Panc1 (cell line): ENCODE data around the gene NAT9. TPM values are rescaled to one million over a fixed set of nuclear protein-coding genes. Genes with fewer than 3 reads are reported as not detected.
A peak's percentile ranks its signal among the peaks of the same experiment; 100 is the strongest.

ENCODE experiments used
- ATAC-seq: fragments of 200-7000 bp; cut with Tn5 transposase; 2 replicates; pipeline ENCODE4 v1.9.1; 2020; ENCODE audit warnings: mild to moderate bottlenecking, moderate library complexity
- BruUV-seq: library from RNA; stranded (reverse); fragments of 400-500 nt; replicated peaks from 2 replicates; lab custom pipeline; 2021; lab: Mats Ljungman, UMichigan
- CTCF ChIA-PET: fragments of 300-600 bp; sonication (Branson Sonifier 250); formaldehyde crosslinking; loops from one replicate; lab custom pipeline; 2022; ENCODE audit warnings: antibody characterized with exemption; lab: Charles Lee
- POLR2A ChIA-PET: fragments of 300-600 bp; sonication (Branson Sonifier 250); formaldehyde crosslinking; loops from one replicate; lab custom pipeline; 2022; ENCODE audit warnings: antibody characterized with exemption; lab: Charles Lee
- DNase-seq: peaks from one replicate; pipeline ENCODE4 v3.0.0-alpha.2; 2010; ENCODE audit warnings: low read depth, low spot score
- H3K27ac ChIP-seq: 2 replicates; pipeline ENCODE4 v1.5.1; 2011; ENCODE audit warnings: mild to moderate bottlenecking, low read length, inconsistent platforms
- H3K27me3 ChIP-seq: fragments of 200-500 bp; sonication (Bioruptor generic); 2 replicates; pipeline ENCODE4 v1.6.0; 2014; ENCODE audit warnings: low read length, inconsistent platforms; ENCODE audit not compliant: control insufficient read depth, insufficient read depth
- H3K36me3 ChIP-seq: fragments of 200-500 bp; sonication (Bioruptor generic); 2 replicates; pipeline ENCODE4 v1.5.1; 2014; ENCODE audit warnings: inconsistent platforms, mild to moderate bottlenecking, low read length, moderate library complexity; ENCODE audit not compliant: control insufficient read depth, insufficient read depth
- H3K4me1 ChIP-seq: 2 replicates; pipeline ENCODE4 v1.5.1; 2011; ENCODE audit warnings: inconsistent platforms, mild to moderate bottlenecking, low read length, moderate library complexity; ENCODE audit not compliant: control insufficient read depth, insufficient read depth
- H3K4me3 ChIP-seq, 2 experiments: 2 replicates each; pipeline ENCODE4 v1.5.1; 2011 to 2012; ENCODE audit warnings: low read depth in 2 of 2, low read length in 2 of 2, mild to moderate bottlenecking in 2 of 2, inconsistent platforms in 1 of 2, moderate library complexity in 1 of 2
- H3K9me3 ChIP-seq: fragments of 200-500 bp; sonication (Bioruptor generic); 2 replicates; pipeline ENCODE4 v1.5.1; 2014; ENCODE audit warnings: low read depth, mild to moderate bottlenecking, inconsistent platforms, low read length, moderate library complexity; ENCODE audit not compliant: control insufficient read depth, insufficient read depth
- CTCF ChIP-seq: fragments of 450-650 bp; IDR thresholded peaks from 2 replicates; pipeline ENCODE4 v1.5.1; 2017; ENCODE audit warnings: mild to moderate bottlenecking
- POLR2AphosphoS5 ChIP-seq: IDR thresholded peaks from 2 replicates; pipeline ENCODE4 v1.6.1; 2012; ENCODE audit warnings: mild to moderate bottlenecking, low read depth, low read length, moderate library complexity
- REST ChIP-seq, 2 experiments: IDR thresholded peaks; 2 replicates each; pipeline ENCODE4 v1.6.1; 2011 to 2012; ENCODE audit warnings: low read depth in 2 of 2, control low read depth in 1 of 2, low read length in 1 of 2, mild to moderate bottlenecking in 1 of 2, moderate library complexity in 1 of 2; ENCODE audit not compliant: insufficient read depth in 1 of 2
- SIN3A ChIP-seq: IDR thresholded peaks from 2 replicates; pipeline ENCODE4 v1.6.1; 2012; ENCODE audit warnings: low read depth, mild to moderate bottlenecking, low read length, moderate library complexity, borderline replicate concordance; ENCODE audit not compliant: insufficient read depth
- in situ Hi-C: cut with HindIII; loops from 2 replicates; pipeline ENCODE4 v1.10.0; 2016; ENCODE audit warnings: low sequenced_read_pairs, low pct_unique_long_range_greater_than_20kb
- intact Hi-C: fragments of 100-400 bp; cut with micrococcal nuclease; formaldehyde crosslinking; loops from one replicate; pipeline ENCODE4 v1.10.0; 2022; ENCODE audit not compliant: unreplicated experiment
- total RNA-seq: library from RNA; stranded (reverse); gene quantifications from one replicate; pipeline ENCODE4 v1.2.1, GENCODE V29; 2021; ENCODE audit not compliant: unreplicated experiment

The NAT9 gene
- total RNA-seq, 1 experiment from 2014 or later = 90.1 TPM

- DNase-seq (no peak), ATAC-seq (peak; percentile 57)
- peaks cover 7% of the 10 kb centered on the region for H3K4me1 ChIP-seq
- in situ Hi-C loops (no loop called here), intact Hi-C loops (loop anchor here (1.0 to 5.0 kb wide), 2 partner anchors 79 to 169 kb away; partner anchors contain the start of gene CD300H)
- POLR2A ChIA-PET = interaction anchor here (0.6 kb wide), 2 partner anchors 33 to 114 kb away, joined by 6 to 8 read pairs; no protein-coding TSS in a partner anchor
- H3K4me3 ChIP-seq = peak within 1 kb of the TSS; percentile 28 to 53
- no peak within 1 kb of the TSS for H3K27ac ChIP-seq
- H3K27me3 ChIP-seq = 0 out of 2 replicates have a peak, but pooled peaks cover 3% of the 10 kb centered on the region
- no peaks in the 10 kb centered on the region for H3K36me3 ChIP-seq
- BruUV-seq = no TSS peak
- CTCF ChIA-PET = interaction anchor here (0.7 to 3.6 kb wide), 6 partner anchors 9 to 171 kb away, joined by 3 to 103 read pairs (median 4); no protein-coding TSS in a partner anchor
- no peaks in the 10 kb centered on the region for H3K9me3 ChIP-seq
- TF ChIP-seq SIN3A = no peak
- peak; percentile 85 for TF ChIP-seq CTCF
- no peak for TF ChIP-seq POLR2AphosphoS5
- no peak for TF ChIP-seq REST (IDR thresholded peaks at IDR 0.05; ENCODE audit: insufficient read depth in 1 of 2, low read depth in 2 of 2, low read length in 1 of 2)
Observed at GRCh38 chr17:74736513-74737298, 39.4 kb downstream of the NAT9 start, which contains the start of gene RAB37. Gene RAB37, plus strand, starts transcription at chr17:74737256. Its CDS starts 17 bp downstream, at chr17:74737273.

GRCh38 chr17:74734256-74734655 lies 41.9 kb downstream of the NAT9 start:
- in situ Hi-C loops = no loop called here
- DNase-seq (no peak), ATAC-seq (no peak)
- H3K4me1 ChIP-seq = peaks cover 7% of the 10 kb centered on the region
- H3K4me3 ChIP-seq = no peak overlapping the region
- H3K27me3 ChIP-seq = 0 out of 2 replicates have a peak, but pooled peaks cover 3% of the 10 kb centered on the region
- no TSS peak for BruUV-seq
- H3K9me3 ChIP-seq = no peaks in the 10 kb centered on the region
- intact Hi-C loops = no loop called here
- H3K36me3 ChIP-seq = no peaks in the 10 kb centered on the region
- no peak overlapping the region for H3K27ac ChIP-seq
- POLR2A ChIA-PET = no interaction called here
- CTCF ChIA-PET = interaction anchor here (0.5 to 0.7 kb wide), 4 partner anchors 55 to 1768 kb away, joined by 3 to 11 read pairs (median 4); no protein-coding TSS in a partner anchor
- TF ChIP-seq CTCF (no peak), SIN3A (no peak)
